ENCODE results near the gene YBX1. TPM values are rescaled to one million over a fixed set of nuclear protein-coding genes. Genes with fewer than 3 reads are reported as not detected.

YBX1 gene
- total RNA-seq, 1 experiment from 2014 or later = 652 TPM

- Histone ChIP-seq H3K36me3 (ENCODE audit: insufficient read depth, low read length) (no peaks in the 10 kb centered on the region), H2AFZ (ENCODE audit: low read length) (no peak overlapping the region), H3K27ac (ENCODE audit: low read length) (no peak overlapping the region), H3K79me2 (ENCODE audit: low read length) (no peaks in the 10 kb centered on the region), H3K4me2 (ENCODE audit: low read depth, low read length, poor library complexity, severe bottlenecking) (no peak overlapping the region), H3K9me2 (replicated peaks; ENCODE audit: insufficient read depth, low read length) (no peaks in the 10 kb centered on the region), H3K9me3 (ENCODE audit: low read length) (no peaks in the 10 kb centered on the region), H3K9ac (ENCODE audit: low read length) (no peak overlapping the region), H3K27me3 (ENCODE audit: low read length) (no peaks in the 10 kb centered on the region), H3K4me3 (ENCODE audit: low read length) (no peak overlapping the region), H3K4me1 (ENCODE audit: low read length) (peaks cover 7% of the 10 kb centered on the region), H4K20me1 (ENCODE audit: insufficient read depth, low read depth, low read length) (no peaks in the 10 kb centered on the region)
- no peak for DNase-seq
Observed at GRCh38 chr1:42733415-42734200, 51.4 kb downstream of the YBX1 start.

GRCh38 chr1:42734201-42735035 lies 52.2 kb downstream of the YBX1 start:
- H3K9ac ChIP-seq (ENCODE audit: low read length) = no peak overlapping the region
- H3K4me1 ChIP-seq (ENCODE audit: low read length) = peaks cover 7% of the 10 kb centered on the region
- no peak overlapping the region for H3K4me3 ChIP-seq (ENCODE audit: low read length)
- no peaks in the 10 kb centered on the region for H3K79me2 ChIP-seq (ENCODE audit: low read length)
- no peaks in the 10 kb centered on the region for H4K20me1 ChIP-seq (ENCODE audit: insufficient read depth, low read depth, low read length)
- H3K36me3 ChIP-seq (ENCODE audit: insufficient read depth, low read length) = no peaks in the 10 kb centered on the region
- H3K27me3 ChIP-seq (ENCODE audit: low read length) = no peaks in the 10 kb centered on the region
- no peak for DNase-seq
- no peak overlapping the region for H3K4me2 ChIP-seq (ENCODE audit: low read depth, low read length, poor library complexity, severe bottlenecking)
- H3K9me2 ChIP-seq (replicated peaks; ENCODE audit: insufficient read depth, low read length) = no peaks in the 10 kb centered on the region
- no peaks in the 10 kb centered on the region for H3K9me3 ChIP-seq (ENCODE audit: low read length)
- H2AFZ ChIP-seq (ENCODE audit: low read length) = no peak overlapping the region
- no peak overlapping the region for H3K27ac ChIP-seq (ENCODE audit: low read length)

GRCh38 chr1:42735056-42735455 lies 52.8 kb downstream of the YBX1 start:
- H3K27me3 ChIP-seq (ENCODE audit: low read length) = no peaks in the 10 kb centered on the region
- H4K20me1 ChIP-seq (ENCODE audit: insufficient read depth, low read depth, low read length) = no peaks in the 10 kb centered on the region
- H3K4me1 ChIP-seq (ENCODE audit: low read length) = peaks cover 7% of the 10 kb centered on the region
- no peaks in the 10 kb centered on the region for H3K9me3 ChIP-seq (ENCODE audit: low read length)
- no peak overlapping the region for H3K4me2 ChIP-seq (ENCODE audit: low read depth, low read length, poor library complexity, severe bottlenecking)
- H3K4me3 ChIP-seq (ENCODE audit: low read length) = no peak overlapping the region
- no peak overlapping the region for H3K9ac ChIP-seq (ENCODE audit: low read length)
- no peak overlapping the region for H2AFZ ChIP-seq (ENCODE audit: low read length)
- no peak for DNase-seq
- H3K27ac ChIP-seq (ENCODE audit: low read length) = no peak overlapping the region
- H3K79me2 ChIP-seq (ENCODE audit: low read length) = no peaks in the 10 kb centered on the region
- no peaks in the 10 kb centered on the region for H3K36me3 ChIP-seq (ENCODE audit: insufficient read depth, low read length)
- H3K9me2 ChIP-seq (replicated peaks; ENCODE audit: insufficient read depth, low read length) = no peaks in the 10 kb centered on the region

GRCh38 chr1:42735477-42736105 lies 53.4 kb downstream of the YBX1 start:
- Histone ChIP-seq H3K27ac (ENCODE audit: low read length) (no peak overlapping the region), H3K4me2 (ENCODE audit: low read depth, low read length, poor library complexity, severe bottlenecking) (no peak overlapping the region), H3K27me3 (ENCODE audit: low read length) (no peaks in the 10 kb centered on the region), H3K4me3 (ENCODE audit: low read length) (no peak overlapping the region), H4K20me1 (ENCODE audit: insufficient read depth, low read depth, low read length) (no peaks in the 10 kb centered on the region), H3K79me2 (ENCODE audit: low read length) (no peaks in the 10 kb centered on the region), H3K9me3 (ENCODE audit: low read length) (no peaks in the 10 kb centered on the region), H3K9me2 (replicated peaks; ENCODE audit: insufficient read depth, low read length) (no peaks in the 10 kb centered on the region), H3K9ac (ENCODE audit: low read length) (no peak overlapping the region), H2AFZ (ENCODE audit: low read length) (no peak overlapping the region), H3K36me3 (ENCODE audit: insufficient read depth, low read length) (no peaks in the 10 kb centered on the region), H3K4me1 (ENCODE audit: low read length) (peaks cover 7% of the 10 kb centered on the region)
- DNase-seq = no peak

GRCh38 chr1:42736152-42736551 lies 53.9 kb downstream of the YBX1 start:
- Histone ChIP-seq H4K20me1 (ENCODE audit: insufficient read depth, low read depth, low read length) (no peaks in the 10 kb centered on the region), H3K27me3 (ENCODE audit: low read length) (no peaks in the 10 kb centered on the region), H3K36me3 (ENCODE audit: insufficient read depth, low read length) (no peaks in the 10 kb centered on the region), H3K9me2 (replicated peaks; ENCODE audit: insufficient read depth, low read length) (no peaks in the 10 kb centered on the region), H3K4me3 (ENCODE audit: low read length) (no peak overlapping the region), H3K4me1 (ENCODE audit: low read length) (peaks cover 7% of the 10 kb centered on the region), H3K79me2 (ENCODE audit: low read length) (no peaks in the 10 kb centered on the region), H3K9me3 (ENCODE audit: low read length) (no peaks in the 10 kb centered on the region), H3K27ac (ENCODE audit: low read length) (no peak overlapping the region), H3K9ac (ENCODE audit: low read length) (no peak overlapping the region), H3K4me2 (ENCODE audit: low read depth, low read length, poor library complexity, severe bottlenecking) (no peak overlapping the region), H2AFZ (ENCODE audit: low read length) (no peak overlapping the region)
- peak; percentile 54 for DNase-seq

GRCh38 chr1:42736571-42737200 lies 54.5 kb downstream of the YBX1 start:
- Histone ChIP-seq H3K36me3 (ENCODE audit: insufficient read depth, low read length) (no peaks in the 10 kb centered on the region), H4K20me1 (ENCODE audit: insufficient read depth, low read depth, low read length) (no peaks in the 10 kb centered on the region), H2AFZ (ENCODE audit: low read length) (no peak overlapping the region), H3K4me3 (ENCODE audit: low read length) (no peak overlapping the region), H3K27me3 (ENCODE audit: low read length) (no peaks in the 10 kb centered on the region), H3K9ac (ENCODE audit: low read length) (no peak overlapping the region), H3K27ac (ENCODE audit: low read length) (no peak overlapping the region), H3K9me2 (replicated peaks; ENCODE audit: insufficient read depth, low read length) (no peaks in the 10 kb centered on the region), H3K9me3 (ENCODE audit: low read length) (no peaks in the 10 kb centered on the region), H3K4me1 (ENCODE audit: low read length) (peaks cover 7% of the 10 kb centered on the region), H3K79me2 (ENCODE audit: low read length) (no peaks in the 10 kb centered on the region), H3K4me2 (ENCODE audit: low read depth, low read length, poor library complexity, severe bottlenecking) (no peak overlapping the region)
- DNase-seq = no peak

GRCh38 chr1:42737257-42737656 lies 55.0 kb downstream of the YBX1 start:
- peak; percentile 61 for DNase-seq
- Histone ChIP-seq H3K4me2 (ENCODE audit: low read depth, low read length, poor library complexity, severe bottlenecking) (no peak overlapping the region), H3K9ac (ENCODE audit: low read length) (no peak overlapping the region), H3K9me3 (ENCODE audit: low read length) (no peaks in the 10 kb centered on the region), H3K27ac (ENCODE audit: low read length) (no peak overlapping the region), H3K4me1 (ENCODE audit: low read length) (peaks cover 7% of the 10 kb centered on the region), H4K20me1 (ENCODE audit: insufficient read depth, low read depth, low read length) (no peaks in the 10 kb centered on the region), H3K4me3 (ENCODE audit: low read length) (no peak overlapping the region), H3K27me3 (ENCODE audit: low read length) (no peaks in the 10 kb centered on the region), H3K36me3 (ENCODE audit: insufficient read depth, low read length) (no peaks in the 10 kb centered on the region), H2AFZ (ENCODE audit: low read length) (no peak overlapping the region), H3K79me2 (ENCODE audit: low read length) (no peaks in the 10 kb centered on the region), H3K9me2 (replicated peaks; ENCODE audit: insufficient read depth, low read length) (no peaks in the 10 kb centered on the region)

All from Karpas-422 (cell line).